HepG2 (cell line): ENCODE measurements around the gene PALM. TPM values are rescaled to one million over a fixed set of nuclear protein-coding genes. Genes with fewer than 3 reads are reported as not detected.
A peak's percentile ranks its signal among the peaks of the same experiment; 100 is the strongest.

Source experiments
- BORCS8-MEF2B ChIP-seq: sonication (generic); formaldehyde crosslinking; IDR thresholded peaks from 2 replicates; pipeline ENCODE4 v1.8.0; 2022; ENCODE audit warnings: mild to moderate bottlenecking, missing genetic modification reagents
- DNMT3B ChIP-seq: conservative IDR thresholded peaks from 2 replicates; pipeline ENCODE4 v1.6.1; 2016; ENCODE audit warnings: missing biosample characterization, control low read depth
- ELK4 ChIP-seq: sonication (generic); formaldehyde crosslinking; IDR thresholded peaks from 2 replicates; pipeline ENCODE4 v1.9.0; 2021; ENCODE audit warnings: missing genetic modification reagents, borderline replicate concordance
- ETS1 ChIP-seq: sonication (generic); formaldehyde crosslinking; IDR thresholded peaks from 2 replicates; pipeline ENCODE4 v1.4.0; 2020; ENCODE audit warnings: missing genetic modification reagents
- GLI4 ChIP-seq: sonication (generic); formaldehyde crosslinking; IDR thresholded peaks from 2 replicates; pipeline ENCODE4 v1.5.1; 2020; ENCODE audit warnings: missing genetic modification reagents, mild to moderate bottlenecking, moderate library complexity, borderline replicate concordance
- HIVEP1 ChIP-seq: sonication (generic); formaldehyde crosslinking; IDR thresholded peaks from 2 replicates; pipeline ENCODE4 v1.4.0; 2020; ENCODE audit warnings: mild to moderate bottlenecking, missing genetic modification reagents
- HOXD1 ChIP-seq: sonication (generic); formaldehyde crosslinking; IDR thresholded peaks from 2 replicates; pipeline ENCODE4 v1.5.0; 2020; ENCODE audit warnings: missing genetic modification reagents
- IRX3 ChIP-seq: sonication (generic); formaldehyde crosslinking; IDR thresholded peaks from 2 replicates; pipeline ENCODE4 v1.8.1; 2023; ENCODE audit warnings: mild to moderate bottlenecking, low read depth, missing genetic modification reagents, borderline replicate concordance
- MEIS1 ChIP-seq: sonication (generic); formaldehyde crosslinking; IDR thresholded peaks from 2 replicates; pipeline ENCODE4 v1.9.0; 2021; ENCODE audit warnings: mild to moderate bottlenecking, missing genetic modification reagents, moderate library complexity, borderline replicate concordance
- MZF1 ChIP-seq: sonication (generic); formaldehyde crosslinking; IDR thresholded peaks from 2 replicates; pipeline ENCODE4 v1.8.1; 2023; ENCODE audit warnings: mild to moderate bottlenecking, missing genetic modification reagents, borderline replicate concordance
- NFE2 ChIP-seq: sonication (generic); formaldehyde crosslinking; IDR thresholded peaks from 2 replicates; pipeline ENCODE4 v1.4.0; 2020; ENCODE audit warnings: missing genetic modification reagents
- SUZ12 ChIP-seq: fragments of 150-350 bp; IDR thresholded peaks from 2 replicates; pipeline ENCODE4 v1.6.1; 2014; ENCODE audit warnings: low read depth, low read length
- TARDBP ChIP-seq: sonication (generic); formaldehyde crosslinking; IDR thresholded peaks from 2 replicates; pipeline ENCODE4 v1.8.0; 2022; ENCODE audit warnings: mild to moderate bottlenecking, missing genetic modification reagents
- TBX3 ChIP-seq: fragments of 450-650 bp; IDR thresholded peaks from 2 replicates; pipeline ENCODE4 v1.6.1; 2017; ENCODE audit warnings: antibody characterized with exemption, mild to moderate bottlenecking, inconsistent platforms, borderline replicate concordance
- XRCC5 ChIP-seq: fragments of 200-400 bp; formaldehyde crosslinking; optimal IDR thresholded peaks from 2 replicates; pipeline ENCODE3; 2017; ENCODE audit warnings: mild to moderate bottlenecking, low read length
- ZBTB42 ChIP-seq: sonication (generic); formaldehyde crosslinking; IDR thresholded peaks from 2 replicates; pipeline ENCODE4 v1.5.0; 2020; ENCODE audit warnings: mild to moderate bottlenecking, missing genetic modification reagents
- ZFP36L1 ChIP-seq: sonication (generic); formaldehyde crosslinking; IDR thresholded peaks from 2 replicates; pipeline ENCODE4 v1.8.0; 2022; ENCODE audit warnings: mild to moderate bottlenecking, missing genetic modification reagents, moderate library complexity
- ZNF382 ChIP-seq: sonication (generic); formaldehyde crosslinking; IDR thresholded peaks from 2 replicates; pipeline ENCODE4 v1.5.0; 2020; ENCODE audit warnings: missing genetic modification reagents, mild to moderate bottlenecking, borderline replicate concordance
- ZNF432 ChIP-seq: sonication (generic); formaldehyde crosslinking; IDR thresholded peaks from 2 replicates; pipeline ENCODE4 v1.5.0; 2020; ENCODE audit warnings: missing genetic modification reagents, mild to moderate bottlenecking, borderline replicate concordance
- ZNF512B ChIP-seq: sonication (generic); formaldehyde crosslinking; IDR thresholded peaks from 2 replicates; pipeline ENCODE4 v1.5.1; 2020; ENCODE audit warnings: missing genetic modification reagents, mild to moderate bottlenecking, borderline replicate concordance
- ZNF543 ChIP-seq: sonication (generic); formaldehyde crosslinking; IDR thresholded peaks from 2 replicates; pipeline ENCODE4 v1.4.0; 2020; ENCODE audit warnings: mild to moderate bottlenecking, missing genetic modification reagents
- ZNF556 ChIP-seq: sonication (generic); formaldehyde crosslinking; IDR thresholded peaks from 2 replicates; pipeline ENCODE4 v1.4.0; 2020; ENCODE audit warnings: mild to moderate bottlenecking, missing genetic modification reagents, borderline replicate concordance
- ZNF737 ChIP-seq: sonication (generic); formaldehyde crosslinking; IDR thresholded peaks from 2 replicates; pipeline ENCODE4 v1.5.0; 2020; ENCODE audit warnings: missing genetic modification reagents, mild to moderate bottlenecking, borderline replicate concordance
- ZNF761 ChIP-seq: sonication (generic); formaldehyde crosslinking; conservative IDR thresholded peaks from 2 replicates; pipeline ENCODE4 v1.4.0; 2020; ENCODE audit warnings: mild to moderate bottlenecking, missing genetic modification reagents
- ZNF766 ChIP-seq: sonication (generic); formaldehyde crosslinking; IDR thresholded peaks from 2 replicates; pipeline ENCODE4 v1.5.0; 2020; ENCODE audit warnings: missing genetic modification reagents, borderline replicate concordance
- polyA plus RNA-seq, 8 experiments: library from polyadenylated mRNA; depleted of rRNA in 3 of 8; stranded (reverse) in 7 of 8; unstranded in 1 of 8; fragments of >200 nt; fragmentation: Illumina TruSeq in 4 of 8; extraction: Trizol in 4 of 8; gene quantifications; 2 replicates each; pipeline versions ENCODE4 v1.2.1 to v1.2.3, GENCODE V29; 2011 to 2016; ENCODE audit warnings: low read depth in 4 of 8, missing spikeins in 1 of 8, mixed read lengths in 1 of 8; ENCODE audit not compliant: insufficient read depth in 1 of 8
- total RNA-seq, 5 experiments: library from RNA; depleted of rRNA; stranded (reverse); fragments of >200 nt; fragmentation: Illumina TruSeq; extraction: Trizol; gene quantifications; 2 replicates each; pipeline ENCODE4 v1.2.3, GENCODE V29; 2016; ENCODE audit warnings: low read depth in 1 of 5

The PALM gene
- total and polyA plus RNA-seq, 2 of the 13 experiments (the other 11 are each of a cell fraction or from before 2014, with no cell fraction given), result 4.0 to 9.7 TPM

GRCh38 chr19:752652-753517 lies 44.1 kb downstream of the PALM start (continued):
- TF ChIP-seq ZNF382 (CRISPR knock-in tag) (no peak), DNMT3B (CRISPR knock-in tag) (no peak), GLI4 (CRISPR knock-in tag) (no peak), HIVEP1 (CRISPR knock-in tag) (no peak; the same call in 1 of the 2 replicates), SUZ12 (no peak), IRX3 (CRISPR knock-in tag) (no peak), TBX3 (no peak), ZNF761 (CRISPR knock-in tag) (no peak), ZNF512B (CRISPR knock-in tag) (peak; percentile 79; the same call in 1 of the 2 replicates), XRCC5 (peak; percentile 49), ZFP36L1 (CRISPR knock-in tag) (no peak), ZBTB42 (CRISPR knock-in tag) (no peak), MEIS1 (CRISPR knock-in tag) (no peak), ZNF556 (CRISPR knock-in tag) (no peak; the same call in 1 of the 2 replicates), ZNF737 (CRISPR knock-in tag) (no peak), BORCS8-MEF2B (CRISPR knock-in tag) (no peak), TARDBP (peak; percentile 54), ETS1 (CRISPR knock-in tag) (no peak), ZNF432 (no peak), NFE2 (CRISPR knock-in tag) (no peak), ZNF543 (CRISPR knock-in tag) (no peak), MZF1 (CRISPR knock-in tag) (no peak), HOXD1 (CRISPR knock-in tag) (0 out of 2 replicates have a peak, but pooled peaks have one; percentile 33), ELK4 (CRISPR knock-in tag) (no peak), ZNF766 (0 out of 2 replicates have a peak, but pooled peaks have one; percentile 20)
